GM19239 (cell line): ENCODE measurements around the gene SLC25A51.

Source experiments
- DNase-seq: peaks from one replicate; pipeline ENCODE4 v3.0.0; 2011; ENCODE audit warnings: low spot score; ENCODE audit not compliant: insufficient read length
- FAIRE-seq: peaks from 2 replicates; lab custom pipeline; 2011; peaks lifted over from hg19 to GRCh38; lab: Jason Lieb, UNC

The SLC25A51 gene

GRCh38 chr9:37938121-37938891 is 34.4 kb upstream of the SLC25A51 start:
- no peak for FAIRE-seq
- no peak for DNase-seq

GRCh38 chr9:37937366-37937765 is 33.4 kb upstream of the SLC25A51 start:
- no peak for FAIRE-seq
- no peak for DNase-seq

GRCh38 chr9:37936965-37937364 is 33.0 kb upstream of the SLC25A51 start:
- no peak for FAIRE-seq
- DNase-seq: no peak

GRCh38 chr9:37936376-37936775 is 32.4 kb upstream of the SLC25A51 start:
- FAIRE-seq: no peak
- no peak for DNase-seq

GRCh38 chr9:37935096-37935495 is 31.2 kb upstream of the SLC25A51 start:
- DNase-seq (no peak), FAIRE-seq (no peak)

GRCh38 chr9:37931592-37931991 is 27.7 kb upstream of the SLC25A51 start:
- FAIRE-seq: no peak
- no peak for DNase-seq

- FAIRE-seq (no peak), DNase-seq (no peak)
Measured at GRCh38 chr9:37929441-37929895, 25.5 kb upstream of the SLC25A51 start.

GRCh38 chr9:37928552-37929430 is 24.9 kb upstream of the SLC25A51 start:
- DNase-seq (no peak), FAIRE-seq (no peak)

GRCh38 chr9:37927601-37928551 is 23.9 kb upstream of the SLC25A51 start:
- no peak for DNase-seq
- no peak for FAIRE-seq

- DNase-seq: no peak
- FAIRE-seq: no peak
Measured at GRCh38 chr9:37927132-37927531, 23.2 kb upstream of the SLC25A51 start.

GRCh38 chr9:37926737-37927118 is 22.8 kb upstream of the SLC25A51 start:
- no peak for FAIRE-seq
- no peak for DNase-seq

GRCh38 chr9:37925786-37926736 is 22.1 kb upstream of the SLC25A51 start:
- FAIRE-seq (no peak), DNase-seq (no peak)

- FAIRE-seq: no peak
Measured at GRCh38 chr9:37925006-37925405, 21.1 kb upstream of the SLC25A51 start.

GRCh38 chr9:37924538-37924937 is 20.6 kb upstream of the SLC25A51 start:
- FAIRE-seq: no peak

More at GRCh38 chr9:37925006-37925405, 21.1 kb upstream of the SLC25A51 start:
- no peak for DNase-seq

GRCh38 chr9:37923796-37924427 is 20.0 kb upstream of the SLC25A51 start:
- no peak for DNase-seq
- no peak for FAIRE-seq

More at GRCh38 chr9:37924538-37924937, 20.6 kb upstream of the SLC25A51 start:
- DNase-seq: no peak

GRCh38 chr9:37923118-37923795 is 19.3 kb upstream of the SLC25A51 start:
- no peak for FAIRE-seq
- DNase-seq: no peak

GRCh38 chr9:37922363-37923117 is 18.6 kb upstream of the SLC25A51 start:
- FAIRE-seq (no peak), DNase-seq (no peak)
